Medulla oblongata (tissue), 1 donor: Measurements from ENCODE around the gene DHCR24.

Source experiments
- DNase-seq: peaks from one replicate; pipeline ENCODE4 v3.0.0-alpha.2; 2015; ENCODE audit errors: extremely low spot score

The DHCR24 gene

DNA sequence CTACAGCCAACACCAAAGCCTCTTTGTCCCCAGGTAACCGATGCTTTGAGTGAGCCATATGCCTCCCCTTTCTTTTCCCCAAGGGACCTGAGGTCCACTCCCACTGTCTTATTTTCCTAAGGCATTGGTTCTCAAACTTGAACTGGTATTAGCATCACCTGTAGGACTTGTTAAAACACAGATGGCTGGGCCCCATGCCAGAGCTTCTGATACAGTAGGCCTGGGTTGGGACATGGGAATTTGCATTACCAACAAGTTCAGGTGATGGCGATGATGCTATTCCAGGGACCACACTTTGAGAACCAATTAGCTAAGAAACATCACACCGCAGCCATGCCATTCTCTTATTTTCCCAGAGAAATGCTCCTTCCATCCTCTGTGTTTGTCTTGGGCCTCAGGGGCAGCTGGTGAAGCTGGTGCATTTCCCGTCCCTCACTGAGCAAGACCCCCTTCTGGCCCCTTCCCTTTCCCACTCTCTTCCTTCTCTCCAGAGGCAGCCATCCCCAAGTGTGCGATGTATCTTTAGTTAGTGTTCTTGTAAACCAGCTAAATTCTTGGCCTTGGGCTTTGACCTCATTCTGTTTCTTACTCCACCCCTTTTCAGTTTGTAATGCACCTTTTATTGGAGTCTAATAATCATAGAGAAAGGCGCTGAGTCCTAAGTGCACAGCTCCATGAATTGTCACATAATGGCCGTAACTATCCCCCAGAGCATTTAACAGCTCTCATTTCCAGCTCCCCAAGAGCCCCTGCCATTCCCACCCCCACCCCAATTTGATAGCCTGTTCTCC is 71.7 kb downstream of the DHCR24 start:
- DNase-seq, result no peak

GRCh38 chr1:54814571-54814970 is 72.4 kb downstream of the DHCR24 start:
- DNase-seq, result no peak

DNA sequence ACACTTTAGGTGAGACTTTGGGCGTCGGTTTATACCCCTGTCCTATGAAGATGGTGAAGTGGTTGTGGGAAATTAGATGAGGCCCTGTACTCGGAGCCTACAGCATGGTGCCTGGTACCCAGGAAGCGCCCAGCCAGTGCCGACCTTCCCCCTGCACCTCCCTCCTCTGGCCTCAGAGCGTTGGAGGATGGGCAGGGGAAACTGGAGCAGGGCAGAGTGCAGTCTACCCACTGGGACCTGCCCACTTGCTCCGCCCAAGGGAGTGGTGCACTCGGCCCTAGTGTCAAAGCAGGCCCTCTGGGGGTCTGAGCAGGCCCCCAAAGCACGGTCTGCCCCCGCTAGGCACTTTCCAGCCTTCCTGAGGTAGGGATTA is 72.9 kb downstream of the DHCR24 start:
- DNase-seq, result no peak

DNA sequence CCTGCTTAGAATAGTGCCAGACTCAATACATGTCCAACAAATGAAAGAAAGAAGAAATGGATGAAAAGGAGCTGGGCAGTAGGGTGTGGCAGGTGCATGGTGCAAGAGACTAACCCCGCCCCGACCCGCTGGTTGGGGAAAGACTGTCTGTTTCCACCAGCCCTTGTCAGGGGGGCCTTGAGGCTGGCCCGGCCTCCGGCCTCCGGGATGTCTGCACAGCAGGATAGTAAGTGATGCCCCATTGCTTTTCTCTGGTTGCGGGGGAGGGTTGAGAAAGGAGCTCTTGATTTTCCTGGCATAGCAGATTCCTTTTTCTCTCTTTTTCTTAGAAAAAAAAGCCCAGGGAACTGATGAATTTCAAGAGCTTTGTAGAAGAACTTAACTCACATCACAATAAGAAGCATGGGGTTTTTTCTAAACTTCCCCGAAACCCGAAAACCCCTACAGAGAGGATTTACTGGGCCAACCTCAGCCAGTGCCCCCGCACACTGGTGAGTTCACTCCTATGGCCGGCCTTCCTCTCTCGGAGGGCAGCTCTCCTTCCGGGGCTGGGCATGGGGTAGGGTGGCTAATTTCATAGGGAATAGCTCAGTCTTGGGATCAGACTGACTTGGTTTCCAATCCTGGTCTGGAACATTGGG is 73.4 kb downstream of the DHCR24 start:
- DNase-seq, result no peak

- DNase-seq, result no peak
These were observed 74.1 kb downstream of the DHCR24 start for GRCh38 chr1:54812801-54813484.

DNA sequence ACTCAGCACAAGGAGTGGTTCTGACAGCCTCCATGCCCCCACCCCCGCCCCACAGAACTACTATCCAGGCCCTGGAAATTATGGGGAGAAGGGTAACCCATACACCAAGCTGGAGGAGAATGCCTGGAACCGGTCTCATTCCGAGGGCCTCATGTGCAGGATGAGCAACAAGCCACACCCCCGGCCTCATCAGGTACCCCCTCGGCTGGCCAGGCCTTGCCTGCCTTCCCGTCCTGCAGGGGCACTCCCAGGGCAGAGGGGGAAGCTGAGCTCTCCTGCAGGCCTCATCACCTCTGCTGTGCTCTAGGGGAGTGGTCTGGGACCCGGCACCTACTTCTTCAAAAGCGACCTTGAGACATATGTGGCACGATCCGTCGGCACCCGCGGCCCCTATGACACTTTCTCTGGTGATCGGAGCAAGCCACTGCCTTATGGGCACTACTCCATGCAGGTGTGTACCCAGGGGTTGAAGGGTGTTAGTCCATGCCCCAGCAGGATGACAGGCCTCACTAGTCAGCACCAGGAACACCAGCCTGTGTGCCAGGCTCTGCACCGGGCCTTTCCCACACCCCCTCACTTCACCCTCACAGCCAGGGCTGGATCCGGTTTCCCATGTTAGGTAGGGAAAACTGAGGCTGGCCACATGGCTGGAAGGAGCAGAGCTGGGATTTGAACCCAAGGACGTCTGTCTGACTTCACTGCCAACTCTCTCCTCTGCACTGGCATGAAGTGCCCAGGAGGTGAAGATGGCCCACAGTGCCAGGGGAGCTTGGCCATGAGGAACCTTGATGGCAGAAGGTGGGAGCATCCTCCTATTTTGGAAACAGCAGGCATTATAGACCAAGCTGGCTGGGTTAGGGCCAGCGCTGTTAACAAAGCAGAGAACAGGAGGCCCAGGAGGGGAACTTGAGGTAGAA is 75.0 kb downstream of the DHCR24 start:
- no peak for DNase-seq

DNA sequence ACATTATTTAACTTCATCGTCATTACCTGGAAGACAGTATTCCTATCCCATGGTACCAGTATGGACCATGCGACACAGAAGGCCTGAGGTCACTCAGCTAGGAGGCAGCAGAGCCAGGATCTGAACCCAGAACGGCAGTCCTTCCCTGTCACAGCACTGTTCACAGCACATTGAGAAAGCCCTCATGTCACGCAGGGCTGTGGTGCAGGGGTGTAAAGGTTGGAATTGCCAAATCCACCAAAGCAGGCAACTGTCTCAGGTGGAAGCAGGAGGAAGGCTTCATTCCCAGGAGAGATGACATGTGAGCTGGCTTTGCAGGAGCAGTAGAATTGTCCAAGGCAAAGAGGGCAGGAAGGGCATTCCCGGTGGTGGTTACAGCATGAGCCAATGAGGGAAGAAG is 75.9 kb downstream of the DHCR24 start:
- no peak for DNase-seq

DNA sequence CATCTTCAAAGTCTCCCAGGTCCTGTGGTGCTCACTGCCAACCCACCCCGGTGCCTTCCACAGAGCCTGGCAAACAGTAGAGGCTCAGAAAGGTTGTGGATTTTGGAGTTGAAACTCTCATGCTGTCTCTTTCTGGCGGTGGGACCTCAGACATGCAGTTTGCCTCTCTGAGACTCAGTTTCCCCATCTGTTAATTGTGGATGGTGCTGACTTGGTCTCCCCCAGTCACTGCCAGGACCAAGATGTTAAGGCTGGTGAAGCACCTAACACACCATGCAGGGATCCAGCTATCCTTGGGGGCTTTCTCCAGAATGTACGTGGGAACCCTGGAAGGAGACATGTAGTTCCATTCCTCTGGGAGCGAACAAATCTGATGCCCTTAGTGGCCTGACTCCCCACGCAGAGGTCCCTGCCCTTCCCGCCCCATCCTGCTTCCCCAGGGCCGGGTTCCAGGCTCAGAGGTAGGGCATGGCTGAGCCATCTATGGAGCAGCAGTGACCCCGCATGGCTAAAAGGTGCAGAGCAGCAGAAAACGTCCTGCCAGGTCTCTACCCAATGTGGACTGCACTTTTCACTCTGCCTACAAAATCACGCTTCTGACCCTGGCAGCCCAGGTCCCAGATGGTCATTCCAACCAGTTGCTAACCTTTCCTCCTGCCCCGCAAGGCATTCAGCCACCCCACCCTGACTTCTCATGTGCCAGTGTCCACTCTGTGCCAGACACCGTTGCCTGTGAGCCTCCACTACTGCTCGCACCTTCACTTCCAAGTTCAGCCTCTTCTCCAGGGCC is 76.6 kb downstream of the DHCR24 start:
- DNase-seq, result peak; percentile 67

DNA sequence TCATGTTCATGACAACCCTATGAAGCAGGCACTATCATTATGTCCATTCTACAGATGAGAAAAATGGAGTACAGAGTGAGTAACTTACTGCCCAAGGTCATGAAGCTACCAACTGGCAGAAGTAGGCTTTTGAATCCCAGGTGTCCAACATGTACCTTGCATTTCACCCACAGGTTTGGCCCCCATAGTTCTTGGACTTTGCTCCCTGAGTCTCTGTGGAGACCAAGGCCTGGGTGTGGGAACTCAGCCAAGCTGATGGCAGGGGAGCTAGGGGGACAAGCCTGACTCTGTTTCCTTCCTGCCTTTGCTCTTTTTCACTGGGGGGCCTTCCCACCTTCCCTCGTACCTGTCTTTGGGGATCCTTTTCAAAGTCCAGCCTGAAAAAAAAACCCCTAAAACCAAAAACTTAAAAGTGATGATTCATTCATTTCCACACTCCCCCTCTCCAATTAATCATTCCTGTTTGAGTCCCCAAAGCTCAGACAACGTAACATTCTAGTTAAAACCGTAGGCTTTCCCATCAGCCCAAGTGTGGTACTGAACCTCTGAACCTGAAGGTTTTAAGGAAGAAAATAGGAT is 77.4 kb downstream of the DHCR24 start:
- DNase-seq, result no peak

GRCh38 chr1:54808443-54809207 is 78.4 kb downstream of the DHCR24 start:
- no peak for DNase-seq

DNA sequence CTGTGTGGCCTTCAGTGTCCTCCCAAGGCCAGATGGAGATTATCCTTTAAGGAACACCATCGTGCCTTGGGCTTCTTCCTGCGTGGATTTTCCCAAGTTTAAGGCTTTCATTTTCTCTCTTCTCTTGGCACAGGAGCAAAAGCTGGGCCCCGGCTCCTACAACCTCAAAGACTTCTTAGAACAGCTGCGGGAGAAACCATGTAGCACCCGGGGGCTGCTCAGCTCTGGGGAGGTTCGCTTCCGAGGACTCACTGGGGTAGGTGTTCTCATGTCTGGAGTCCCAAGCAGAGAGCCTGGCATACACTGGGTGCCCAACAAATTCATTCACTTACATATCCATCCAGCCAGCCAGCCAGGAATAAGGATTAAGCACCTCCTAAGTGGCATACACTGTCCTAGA is 79.2 kb downstream of the DHCR24 start:
- DNase-seq, result no peak

- DNase-seq, result no peak
These were observed 79.9 kb downstream of the DHCR24 start for GRCh38 chr1:54806931-54807611.

GRCh38 chr1:54805981-54806381 is 81.0 kb downstream of the DHCR24 start:
- DNase-seq, result no peak

GRCh38 chr1:54805466-54805865 is 81.5 kb downstream of the DHCR24 start:
- DNase-seq, result no peak

GRCh38 chr1:54804471-54805132 is 82.4 kb downstream of the DHCR24 start:
- no peak for DNase-seq

DNA sequence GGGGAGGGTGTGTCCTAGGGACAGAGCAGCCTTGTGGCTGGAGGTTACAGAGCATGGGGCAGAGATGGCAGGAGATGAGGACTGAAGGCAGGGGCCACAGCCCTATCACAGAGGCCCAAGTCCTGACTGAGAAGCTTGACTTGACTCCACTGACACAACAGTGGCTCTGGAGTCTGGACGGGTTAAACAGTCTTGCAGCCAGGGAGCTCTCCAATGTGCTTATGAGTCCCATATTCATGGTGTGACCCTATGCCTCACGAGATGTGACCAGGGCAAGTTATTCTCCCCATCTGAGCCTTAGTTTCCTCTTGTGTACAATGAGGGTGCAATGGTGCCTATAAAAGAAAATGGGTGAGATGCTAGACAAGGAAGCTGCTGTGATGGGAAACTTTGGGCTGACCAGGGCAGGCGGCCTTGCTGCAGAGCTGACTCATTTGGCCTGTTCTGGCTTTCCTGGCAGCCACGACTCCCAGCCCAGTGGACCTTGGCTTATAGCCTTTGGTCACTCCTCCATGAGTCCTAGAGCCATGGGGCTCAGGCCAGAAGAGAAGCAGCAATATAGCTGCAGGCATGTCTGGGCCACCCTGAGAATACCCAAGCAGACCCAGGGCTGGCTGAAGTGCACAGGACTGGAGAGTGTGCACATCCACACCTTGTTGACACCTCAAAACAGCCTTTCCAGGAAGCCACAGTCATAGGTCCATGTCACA is 83.1 kb downstream of the DHCR24 start:
- DNase-seq, result no peak

- DNase-seq, result no peak
These were observed 85.9 kb downstream of the DHCR24 start, which contains the start of gene TTC22 for GRCh38 chr1:54800899-54801759. Gene TTC22, minus strand, starts transcription at chr1:54801323. Its CDS starts 160 bp downstream, at chr1:54801163.
